Heart left ventricle (tissue), 16 donors: Measurements from ENCODE around the gene GYPC. TPM values are rescaled to one million over a fixed set of nuclear protein-coding genes. Genes with fewer than 3 reads are reported as not detected.
"Not testable (repeated sequence)": the region's sequence is repeated elsewhere in the genome, so short reads cannot be mapped to it uniquely, and the experiment has no call there.

Experiments used
- ATAC-seq, 4 donors: fragments of 200-7000 bp; cut with Tn5 transposase; one replicate each; pipeline ENCODE4 v1.9.1; 2020 to 2022; ENCODE audit warnings: moderate library complexity in 4 of 4, mild to moderate bottlenecking in 3 of 4, moderate number of reproducible peaks in 1 of 4
- DNase-seq, 5 donors: peaks; one replicate each; pipeline ENCODE4 v3.0.0-alpha.2; 2020
- H3K27ac ChIP-seq, 12 donors: fragments of 200-600 bp; sonication (generic) in 4 of 12; one replicate each; pipeline versions ENCODE4 v1.5.0 to v1.8.0; 2016 to 2022; ENCODE audit warnings: mild to moderate bottlenecking in 2 of 12
- H3K27me3 ChIP-seq, 9 donors: fragments of 200-600 bp; sonication (generic) in 2 of 9; one replicate each; pipeline versions ENCODE4 v1.5.1 to v1.8.0; 2016 to 2022; ENCODE audit warnings: mild to moderate bottlenecking in 3 of 9
- H3K36me3 ChIP-seq, 9 donors: fragments of 200-600 bp; sonication (generic) in 2 of 9; one replicate each; pipeline versions ENCODE4 v1.5.0 to v1.8.0; 2018 to 2022; ENCODE audit warnings: mild to moderate bottlenecking in 2 of 9
- H3K4me1 ChIP-seq, 12 donors: fragments of 200-600 bp; sonication (generic) in 4 of 12; one replicate each; pipeline versions ENCODE4 v1.5.0 to v1.8.0; 2016 to 2022; ENCODE audit warnings: mild to moderate bottlenecking in 3 of 12
- H3K4me3 ChIP-seq, 12 donors: fragments of 200-600 bp; sonication (generic) in 4 of 12; one replicate each; pipeline versions ENCODE4 v1.5.0 to v1.8.0; 2017 to 2022; ENCODE audit warnings: mild to moderate bottlenecking in 9 of 12, moderate library complexity in 4 of 12
- H3K9me3 ChIP-seq, 12 donors: fragments of 200-600 bp; sonication (generic) in 4 of 12; one replicate each; pipeline versions ENCODE4 v1.5.0 to v1.8.0; 2016 to 2022; ENCODE audit warnings: mild to moderate bottlenecking in 1 of 12
- POLR2A ChIP-seq, 2 donors: fragments of 450-650 bp; IDR thresholded peaks; one replicate each; pipeline ENCODE4 v1.6.1; 2017; ENCODE audit warnings: antibody characterized with exemption in 2 of 2, mild to moderate bottlenecking in 2 of 2, moderate library complexity in 2 of 2
- WGBS, 4 donors: extraction: QIAGEN DNeasy Blood & Tissue Kit in 2 of 4; methylation state at CpG; one replicate each; pipeline versions ENCODE4 v1.1.5 to v1.1.7; 2013 to 2018; 5-methylcytosine and 5-hydroxymethylcytosine counted together
- intact Hi-C, 10 donors: fragments of 100-400 bp; cut with DNase I; formaldehyde crosslinking; loops; one replicate each; pipeline versions ENCODE4 v1.11.1 to v1.14.2; 2022
- polyA plus RNA-seq, 2 donors: library from polyadenylated mRNA; stranded (reverse); fragments of 200-250 nt; gene quantifications; one replicate each; pipeline ENCODE4 v1.2.3, GENCODE V29; 2013
- total RNA-seq, 9 donors: library from RNA; depleted of rRNA in 2 of 9; stranded (reverse); fragments of >200 nt in 2 of 9; fragmentation: NEBNext Ultra II Directional in 3 of 9; extraction: Animal tissue kit (Norgen Biotek cat#: 25700) in 3 of 9; gene quantifications; one replicate each; pipeline versions ENCODE4 v1.1.0 to v1.2.4, GENCODE V29; 2016 to 2023
- TF ChIP-seq, protein P1 (sequence below), 12 donors: fragments of 200-600 bp; sonication (generic) in 4 of 12; IDR thresholded peaks; one replicate each; pipeline versions ENCODE4 v1.5.0 to v1.8.0; 2018 to 2022; ENCODE audit warnings: antibody characterized with exemption in 12 of 12, mild to moderate bottlenecking in 5 of 12
- donor health status: ischemic (EF 13 %, LVEDD 7.1; RV severe dilation, severe dysfunction).
- donor health status: healthy with polysubstance abuse.
- donor health status: DM: no; HTN: yes; CAD: no.
- donor health status: DM: no; HTN: no; CAD: no.
- donor health status: ischemic (EF 25% LVEDD 6.9; RV normal size, moderate dysfunction).
- donor health status: ischemic (EF 25% LVEDD 5.7; RV mildly dilated, moderate dysfunction).
- donor health status: healthy.
- donor health status: DM: yes; HTN: yes; CAD: no.
- donor health status: ischemic (EF 35%, LVEDD 5.7; RV mildly dilated, moderate dysfunction).
- donor health status: nonischemic (EF 11% LVEDD 7.7; RV severe dilation, severe dysfunction).
- donor health status: DM: yes; HTN: yes; CAD: no.
- donor health status: PGD.
- donor health status: ischemic (EF 29% LVEDD 5.4; RV normal size, mild dysfunction).
- donor health status: nonischemic (EF 23%, LVEDD 6.1; RV moderate dilation, normal function).

The GYPC gene
- total and polyA plus RNA-seq, 11 donors = 108 to 369 (median 131) TPM

- WGBS, 4 donors = 95 to 99% (median 98%) methylated on average over 3 of the region's 3 CpGs
- Histone ChIP-seq H3K4me1 (peaks cover 0 to 20% (median 13%) of the 10 kb centered on the region in 12 donors), H3K9me3 (no peaks in the 10 kb centered on the region), H3K27me3 (no peaks in the 10 kb centered on the region), H3K27ac (no peak overlapping the region), H3K4me3 (no peak overlapping the region), H3K36me3 (no peaks in the 10 kb centered on the region)
- ATAC-seq (no peak), DNase-seq (no peak)
- TF ChIP-seq, protein P1, sequence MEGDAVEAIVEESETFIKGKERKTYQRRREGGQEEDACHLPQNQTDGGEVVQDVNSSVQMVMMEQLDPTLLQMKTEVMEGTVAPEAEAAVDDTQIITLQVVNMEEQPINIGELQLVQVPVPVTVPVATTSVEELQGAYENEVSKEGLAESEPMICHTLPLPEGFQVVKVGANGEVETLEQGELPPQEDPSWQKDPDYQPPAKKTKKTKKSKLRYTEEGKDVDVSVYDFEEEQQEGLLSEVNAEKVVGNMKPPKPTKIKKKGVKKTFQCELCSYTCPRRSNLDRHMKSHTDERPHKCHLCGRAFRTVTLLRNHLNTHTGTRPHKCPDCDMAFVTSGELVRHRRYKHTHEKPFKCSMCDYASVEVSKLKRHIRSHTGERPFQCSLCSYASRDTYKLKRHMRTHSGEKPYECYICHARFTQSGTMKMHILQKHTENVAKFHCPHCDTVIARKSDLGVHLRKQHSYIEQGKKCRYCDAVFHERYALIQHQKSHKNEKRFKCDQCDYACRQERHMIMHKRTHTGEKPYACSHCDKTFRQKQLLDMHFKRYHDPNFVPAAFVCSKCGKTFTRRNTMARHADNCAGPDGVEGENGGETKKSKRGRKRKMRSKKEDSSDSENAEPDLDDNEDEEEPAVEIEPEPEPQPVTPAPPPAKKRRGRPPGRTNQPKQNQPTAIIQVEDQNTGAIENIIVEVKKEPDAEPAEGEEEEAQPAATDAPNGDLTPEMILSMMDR (IDR thresholded peaks at IDR 0.05) = no peak
- TF ChIP-seq POLR2A (IDR thresholded peaks at IDR 0.05) = no peak
- intact Hi-C loops = no loop called here
These were observed 59.2 kb downstream of the GYPC start for GRCh38 chr2:126715111-126715510.

- Histone ChIP-seq H3K27ac (no peak overlapping the region), H3K27me3 (no peaks in the 10 kb centered on the region), H3K9me3 (no peaks in the 10 kb centered on the region), H3K36me3 (no peaks in the 10 kb centered on the region), H3K4me1 (peaks cover 0 to 25% (median 20%) of the 10 kb centered on the region in 12 donors), H3K4me3 (no peak overlapping the region)
- no peak for DNase-seq
- no peak for TF ChIP-seq POLR2A (IDR thresholded peaks at IDR 0.05)
- TF ChIP-seq, protein P1 (IDR thresholded peaks at IDR 0.05) = no peak
- WGBS, 4 donors = 76 to 93% (median 82%) methylated on average over 5 of the region's 5 CpGs
- no peak for ATAC-seq
- intact Hi-C loops = no loop called here
These were observed 59.8 kb downstream of the GYPC start for GRCh38 chr2:126715576-126716406.

DNA sequence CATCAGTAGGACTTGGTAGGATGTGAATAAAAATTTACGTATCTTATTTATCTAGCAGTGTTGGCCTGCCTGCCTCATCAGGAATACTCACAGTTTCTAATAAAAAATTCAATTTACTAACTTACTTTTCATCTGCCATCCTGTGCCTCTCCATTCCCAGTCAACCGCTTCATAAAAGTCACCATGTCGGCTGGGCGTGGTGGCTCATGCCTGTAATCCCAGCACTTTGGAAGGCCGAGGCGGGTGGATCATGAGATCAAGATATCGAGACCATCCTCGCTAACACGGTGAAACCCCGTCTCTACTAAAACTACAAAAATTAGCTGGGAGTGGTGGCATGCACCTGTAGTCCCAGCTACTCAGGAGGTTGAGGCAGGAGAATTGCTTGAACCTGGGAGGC lies 61.3 kb downstream of the GYPC start:
- 91 to 98% (median 96%) methylated on average over 10 of the region's 10 CpGs for WGBS, 4 donors

DNA sequence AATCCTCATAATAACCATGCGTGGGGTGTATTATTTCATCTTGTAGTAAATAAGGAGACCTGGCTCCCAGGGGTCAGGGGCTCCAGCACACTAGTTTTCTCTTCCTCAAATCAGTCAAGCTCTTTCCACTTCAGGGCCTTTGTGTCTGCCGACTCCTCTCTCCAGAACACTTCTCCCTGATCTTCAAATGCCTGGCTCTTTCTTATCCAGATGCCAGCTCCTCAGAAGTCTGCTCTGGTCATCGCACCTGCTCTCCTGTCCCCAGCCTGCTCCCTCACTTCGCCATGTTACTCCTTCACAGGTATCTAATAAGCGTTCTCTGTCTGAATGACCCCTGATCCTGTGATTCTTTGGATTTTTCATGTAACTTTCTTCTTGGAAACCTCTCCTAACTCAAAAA lies 62.0 kb downstream of the GYPC start:
- no peaks in the 10 kb centered on the region for H3K27me3 ChIP-seq
- no peak overlapping the region for H3K4me3 ChIP-seq
- WGBS, 4 donors = 96% methylated on average over 5 of the region's 5 CpGs
- H3K27ac ChIP-seq = no peak overlapping the region
- no peak for DNase-seq
- ATAC-seq = no peak
- intact Hi-C loops = no loop called here
- peaks cover 0 to 37% (median 22%) of the 10 kb centered on the region in 12 donors for H3K4me1 ChIP-seq
- no peaks in the 10 kb centered on the region for H3K9me3 ChIP-seq
- TF ChIP-seq, protein P1 (IDR thresholded peaks at IDR 0.05) = no peak
- no peak for TF ChIP-seq POLR2A (IDR thresholded peaks at IDR 0.05)
- no peaks in the 10 kb centered on the region for H3K36me3 ChIP-seq

More for the DNA sequence above, 61.3 kb downstream of the GYPC start:
- H3K9me3 ChIP-seq, H3K36me3 ChIP-seq, DNase-seq, H3K27me3 ChIP-seq, ATAC-seq, intact Hi-C loops, H3K27ac ChIP-seq, H3K4me3 ChIP-seq: not testable (repeated sequence)
- peaks cover 0 to 31% (median 20%) of the 10 kb centered on the region in 12 donors for H3K4me1 ChIP-seq
